CD14-positive monocyte (primary cell): ENCODE data around the gene PCARE. TPM values are rescaled to one million over a fixed set of nuclear protein-coding genes. Genes with fewer than 3 reads are reported as not detected.

Experiments used
- DNase-seq, 3 donors: peaks; one replicate each; pipeline ENCODE4 v3.0.0-alpha.2; 2011 to 2022
- H2AFZ ChIP-seq: 2 replicates; pipeline ENCODE4 v1.6.0; 2012; ENCODE audit warnings: mild to moderate bottlenecking, low read depth, low read length, inconsistent platforms; ENCODE audit not compliant: insufficient read depth, poor library complexity, severe bottlenecking
- H3K27ac ChIP-seq, 2 donors: 1 replicate in 1 of 2; 2 replicates in 1 of 2; pipeline ENCODE4 v1.5.1; 2012 to 2013; ENCODE audit warnings: low read length in 2 of 2, control low read depth in 1 of 2, inconsistent platforms in 1 of 2, low read depth in 1 of 2, mild to moderate bottlenecking in 1 of 2
- H3K27me3 ChIP-seq, 2 donors: one replicate each; pipeline versions ENCODE4 v1.6.0 to v1.6.1; 2011 to 2013; ENCODE audit warnings: low read length in 2 of 2; ENCODE audit not compliant: control insufficient read depth in 2 of 2, insufficient read depth in 2 of 2
- H3K36me3 ChIP-seq, 2 donors: replicated peaks in 1 of 2; 1 replicate in 1 of 2; 2 replicates in 1 of 2; pipeline versions ENCODE4 v1.5.1 to v1.6.1; 2012 to 2013; ENCODE audit warnings: low read length in 2 of 2, control low read depth in 1 of 2, inconsistent platforms in 1 of 2, mild to moderate bottlenecking in 1 of 2; ENCODE audit not compliant: insufficient read depth in 2 of 2, control insufficient read depth in 1 of 2
- H3K4me1 ChIP-seq, 2 donors: 1 replicate in 1 of 2; 2 replicates in 1 of 2; pipeline versions ENCODE4 v1.5.1 to v1.6.1; 2012 to 2013; ENCODE audit warnings: low read length in 2 of 2, control low read depth in 1 of 2, inconsistent platforms in 1 of 2, mild to moderate bottlenecking in 1 of 2, moderate library complexity in 1 of 2; ENCODE audit not compliant: insufficient read depth in 2 of 2, control insufficient read depth in 1 of 2
- H3K4me2 ChIP-seq: replicated peaks from 2 replicates; pipeline ENCODE3; 2012; ENCODE audit warnings: low read length, moderate library complexity, mild to moderate bottlenecking; ENCODE audit not compliant: poor library complexity, severe bottlenecking; ENCODE audit errors: extremely low read depth
- H3K4me3 ChIP-seq, 3 experiments: fragments of 200-600 bp in 1 of 3; sonication (generic) in 1 of 3; replicated peaks in 1 of 3; 1 replicate in 2 of 3; 2 replicates in 1 of 3; pipeline ENCODE4 v1.5.1; 2011 to 2013; ENCODE audit warnings: low read length in 3 of 3, mild to moderate bottlenecking in 3 of 3, control low read depth in 2 of 3, low read depth in 2 of 3, inconsistent platforms in 1 of 3, moderate library complexity in 1 of 3
- H3K79me2 ChIP-seq: 2 replicates; pipeline ENCODE4 v1.6.0; 2012; ENCODE audit warnings: mild to moderate bottlenecking, control low read depth, inconsistent platforms, low read length, moderate library complexity; ENCODE audit not compliant: insufficient read depth
- H3K9ac ChIP-seq: 2 replicates; pipeline ENCODE4 v1.6.0; 2017; ENCODE audit warnings: low read length, mild to moderate bottlenecking; ENCODE audit not compliant: insufficient read depth, poor library complexity, severe bottlenecking
- H3K9me3 ChIP-seq, 2 donors: replicated peaks in 1 of 2; 1 replicate in 1 of 2; 2 replicates in 1 of 2; pipeline versions ENCODE4 v1.5.1 to v1.6.1; 2012 to 2013; ENCODE audit warnings: low read length in 2 of 2, control low read depth in 1 of 2; ENCODE audit not compliant: control insufficient read depth in 1 of 2, insufficient read depth in 1 of 2
- H4K20me1 ChIP-seq: 2 replicates; pipeline ENCODE4 v1.6.0; 2012; ENCODE audit warnings: mild to moderate bottlenecking, low read length, control low read depth, moderate library complexity; ENCODE audit not compliant: insufficient read depth
- H3K27ac Mint-ChIP-seq, 7 donors: one replicate each; pipeline ENCODE4 v1.8.0; 2020; ENCODE audit warnings: mild to moderate bottlenecking in 7 of 7, mixed read lengths in 7 of 7, moderate library complexity in 6 of 7, inconsistent platforms in 2 of 7
- H3K27me3 Mint-ChIP-seq, 3 donors: one replicate each; pipeline ENCODE4 v1.8.0; 2021 to 2022; ENCODE audit warnings: low read depth in 3 of 3, mild to moderate bottlenecking in 3 of 3, mixed read lengths in 3 of 3, moderate library complexity in 3 of 3, inconsistent platforms in 1 of 3
- H3K36me3 Mint-ChIP-seq, 2 donors: one replicate each; pipeline ENCODE4 v1.8.0; 2020; ENCODE audit warnings: mixed read lengths in 2 of 2, inconsistent platforms in 1 of 2, mild to moderate bottlenecking in 1 of 2
- H3K4me1 Mint-ChIP-seq: one replicate; pipeline ENCODE4 v1.8.0; 2020; ENCODE audit warnings: mild to moderate bottlenecking, mixed read lengths
- H3K4me3 Mint-ChIP-seq, 2 donors: one replicate each; pipeline ENCODE4 v1.8.0; 2020; ENCODE audit warnings: mild to moderate bottlenecking in 2 of 2, mixed read lengths in 2 of 2, moderate library complexity in 1 of 2
- H3K9me3 Mint-ChIP-seq, 7 donors: one replicate each; pipeline ENCODE4 v1.8.0; 2020 to 2022; ENCODE audit warnings: mixed read lengths in 7 of 7, mild to moderate bottlenecking in 6 of 7, moderate library complexity in 6 of 7, inconsistent platforms in 2 of 7
- CTCF ChIP-seq: fragments of 200-600 bp; IDR thresholded peaks from one replicate; pipeline ENCODE4 v1.8.0; 2022; ENCODE audit warnings: antibody characterized with exemption, mild to moderate bottlenecking
- WGBS: methylation state at CpG from one replicate; pipeline ENCODE4 v1.1.5; 2013; ENCODE audit warnings: missing lambda C conversion rate; ENCODE audit not compliant: insufficient coverage; 5-methylcytosine and 5-hydroxymethylcytosine counted together
- intact Hi-C, 2 donors: fragments of 100-400 bp; cut with micrococcal nuclease; formaldehyde crosslinking; loops; one replicate each; pipeline versions ENCODE4 v1.15.0 to v1.15.1; 2023
- polyA plus RNA-seq, 3 donors: library from polyadenylated mRNA; depleted of rRNA in 1 of 3; unstranded in 2 of 3; stranded (reverse) in 1 of 3; fragments of 300-500 nt in 2 of 3; fragments of >200 nt in 1 of 3; fragmentation: Illumina TruSeq in 2 of 3; gene quantifications; 1 replicate in 2 of 3; 2 replicates in 1 of 3; pipeline ENCODE4 v1.2.3, GENCODE V29; 2012 to 2021

Gene PCARE
- polyA plus RNA-seq, 3 donors: not detected

GRCh38 chr2:29071032-29071975 lies 3.0 kb downstream of the PCARE start:
- Histone ChIP-seq H3K36me3 (no peaks in the 10 kb centered on the region), H3K79me2 (no peaks in the 10 kb centered on the region), H3K9ac (no peak overlapping the region), H3K9me3 (no peaks in the 10 kb centered on the region), H4K20me1 (no peaks in the 10 kb centered on the region), H2AFZ (no peak overlapping the region), H3K4me2 (no peak overlapping the region), H3K4me3 (no peak overlapping the region), H3K27me3 (no peaks in the 10 kb centered on the region), H3K4me1 (peaks cover 13 to 14% of the 10 kb centered on the region in 2 donors), H3K27ac (no peak overlapping the region)
- 90% methylated on average over 17 of the region's 19 CpGs for WGBS
- H3K9me3 Mint-ChIP-seq: no peaks in the 10 kb centered on the region
- no peak overlapping the region for H3K4me3 Mint-ChIP-seq
- H3K27ac Mint-ChIP-seq: no peak overlapping the region
- peaks cover 1 to 4% (median 2%) of the 10 kb centered on the region in 3 donors for H3K27me3 Mint-ChIP-seq
- no peak for DNase-seq
- peaks cover 15% of the 10 kb centered on the region for H3K4me1 Mint-ChIP-seq
- no peak for TF ChIP-seq CTCF
- no peaks in the 10 kb centered on the region for H3K36me3 Mint-ChIP-seq
- intact Hi-C loops: no loop called here

- TF ChIP-seq CTCF: no peak
- H3K27ac ChIP-seq: no peak overlapping the region
- Mint-ChIP-seq H3K27ac (no peak overlapping the region), H3K27me3 (peaks cover 1 to 4% (median 2%) of the 10 kb centered on the region in 3 donors), H3K4me1 (peaks cover 17% of the 10 kb centered on the region), H3K9me3 (no peaks in the 10 kb centered on the region), H3K36me3 (no peaks in the 10 kb centered on the region), H3K4me3 (no peak overlapping the region)
- H3K9me3 ChIP-seq: no peaks in the 10 kb centered on the region
- 90% methylated on average over 7 of the region's 12 CpGs for WGBS
- H3K4me3 ChIP-seq: no peak overlapping the region
- H3K79me2 ChIP-seq: no peaks in the 10 kb centered on the region
- H3K27me3 ChIP-seq: no peaks in the 10 kb centered on the region
- peaks cover 21 to 22% of the 10 kb centered on the region in 2 donors for H3K4me1 ChIP-seq
- intact Hi-C loops: no loop called here
- no peaks in the 10 kb centered on the region for H4K20me1 ChIP-seq
- no peak overlapping the region for H3K9ac ChIP-seq
- H3K4me2 ChIP-seq: no peak overlapping the region
- DNase-seq: no peak
- H2AFZ ChIP-seq: no peak overlapping the region
- H3K36me3 ChIP-seq: no peaks in the 10 kb centered on the region
These were observed 3.8 kb downstream of the PCARE start for GRCh38 chr2:29070526-29070925.
